HepG2 (cell line): ENCODE data around the gene MBOAT7. TPM values are rescaled to one million over a fixed set of nuclear protein-coding genes. Genes with fewer than 3 reads are reported as not detected.

Experiments used
- MEF2D ChIP-seq: sonication (generic); formaldehyde crosslinking; IDR thresholded peaks from 2 replicates; pipeline ENCODE4 v1.5.1; 2020; ENCODE audit warnings: mild to moderate bottlenecking, missing genetic modification reagents
- NFIB ChIP-seq: sonication (generic); formaldehyde crosslinking; IDR thresholded peaks from 2 replicates; pipeline ENCODE4 v1.9.0; 2021; ENCODE audit warnings: missing genetic modification reagents, mild to moderate bottlenecking, borderline replicate concordance
- ZBTB40 ChIP-seq, 2 experiments: fragments of 450-650 bp in 1 of 2; sonication (generic) in 1 of 2; formaldehyde crosslinking in 1 of 2; IDR thresholded peaks; 2 replicates each; pipeline versions ENCODE4 v1.6.1 to v1.8.0; 2016 to 2022; ENCODE audit warnings: antibody characterized with exemption in 1 of 2, mild to moderate bottlenecking in 1 of 2, missing genetic modification reagents in 1 of 2
- ZNF207 ChIP-seq: fragments of 450-650 bp; IDR thresholded peaks from 2 replicates; pipeline ENCODE4 v1.6.1; 2016; ENCODE audit warnings: antibody characterized with exemption, borderline replicate concordance
- ZNF513 ChIP-seq: sonication (generic); formaldehyde crosslinking; conservative IDR thresholded peaks from 2 replicates; pipeline ENCODE4 v1.5.0; 2020; ENCODE audit warnings: missing genetic modification reagents
- ZNF549 ChIP-seq: sonication (generic); formaldehyde crosslinking; IDR thresholded peaks from 2 replicates; pipeline ENCODE4 v1.5.0; 2020; ENCODE audit warnings: missing genetic modification reagents
- ZNF766 ChIP-seq: sonication (generic); formaldehyde crosslinking; IDR thresholded peaks from 2 replicates; pipeline ENCODE4 v1.5.0; 2020; ENCODE audit warnings: missing genetic modification reagents, borderline replicate concordance
- polyA plus RNA-seq, 8 experiments: library from polyadenylated mRNA; depleted of rRNA in 3 of 8; stranded (reverse) in 7 of 8; unstranded in 1 of 8; fragments of >200 nt; fragmentation: Illumina TruSeq in 4 of 8; extraction: Trizol in 4 of 8; gene quantifications; 2 replicates each; pipeline versions ENCODE4 v1.2.1 to v1.2.3, GENCODE V29; 2011 to 2016; ENCODE audit warnings: low read depth in 4 of 8, missing spikeins in 1 of 8, mixed read lengths in 1 of 8; ENCODE audit not compliant: insufficient read depth in 1 of 8
- total RNA-seq, 5 experiments: library from RNA; depleted of rRNA; stranded (reverse); fragments of >200 nt; fragmentation: Illumina TruSeq; extraction: Trizol; gene quantifications; 2 replicates each; pipeline ENCODE4 v1.2.3, GENCODE V29; 2016; ENCODE audit warnings: low read depth in 1 of 5
- TF ChIP-seq, protein P1 (sequence below): sonication (generic); formaldehyde crosslinking; IDR thresholded peaks from 2 replicates; pipeline ENCODE4 v1.5.1; 2020; ENCODE audit warnings: mild to moderate bottlenecking, moderate library complexity, missing genetic modification reagents
- TF ChIP-seq, protein P2 (sequence below): sonication (generic); formaldehyde crosslinking; IDR thresholded peaks from 2 replicates; pipeline ENCODE4 v1.5.1; 2020; ENCODE audit warnings: missing genetic modification reagents, mild to moderate bottlenecking, borderline replicate concordance

MBOAT7 gene
- total and polyA plus RNA-seq, 2 of the 13 experiments (the other 11 are each of a cell fraction or from before 2014, with no cell fraction given), result 22.2 to 25.5 TPM

DNA sequence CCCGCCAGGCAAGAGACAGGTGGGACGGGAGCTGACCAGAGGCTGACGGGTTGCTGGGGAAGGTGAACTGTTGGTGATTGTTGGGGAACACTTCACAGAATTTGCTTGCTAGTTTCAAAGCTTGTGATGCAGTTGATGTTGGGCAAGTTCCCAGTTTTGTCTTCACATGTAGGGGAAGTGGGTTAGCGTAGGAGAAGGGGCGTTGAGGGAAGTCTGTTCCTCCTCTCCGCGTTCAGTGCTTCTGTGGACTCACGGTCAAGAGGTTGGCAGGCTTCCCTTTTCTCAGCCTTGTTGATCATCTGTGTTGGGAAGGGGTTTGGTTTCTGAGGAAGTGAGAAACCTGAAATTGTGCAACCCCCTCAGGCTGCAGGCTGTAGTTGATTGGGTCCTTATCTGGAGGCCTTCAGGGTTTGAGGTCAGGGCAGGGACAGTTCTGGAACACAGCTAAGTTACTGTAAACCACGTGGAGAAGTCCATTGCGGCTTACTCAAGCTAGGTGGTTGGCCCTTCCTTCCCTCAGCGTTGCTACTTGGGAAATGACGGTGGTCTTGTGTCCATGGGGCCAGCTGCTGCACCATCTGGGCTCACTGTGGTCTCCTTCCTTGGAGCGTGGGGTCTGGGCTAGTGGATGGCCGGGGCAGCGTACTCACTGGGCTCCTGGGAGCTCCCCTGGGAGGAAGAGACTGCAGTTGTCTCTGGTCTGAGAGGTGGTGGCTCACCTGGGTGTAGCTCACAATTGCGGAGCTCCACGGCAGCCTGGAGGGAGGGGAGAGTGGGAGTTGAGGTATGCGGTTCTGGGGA, 18.8 kb upstream of the MBOAT7 start (continued):
- TF ChIP-seq ZBTB40 (IDR thresholded peaks at IDR 0.05) (no peak), ZBTB40 (CRISPR knock-in tag; IDR thresholded peaks at IDR 0.05) (peak; percentile 52; the same call in 1 of the 2 replicates), ZNF207 (no peak), NFIB (CRISPR knock-in tag) (no peak), ZNF549 (CRISPR knock-in tag) (no peak), MEF2D (no peak), ZNF766 (CRISPR knock-in tag) (no peak), ZNF513 (no peak)
- TF ChIP-seq, protein P1, sequence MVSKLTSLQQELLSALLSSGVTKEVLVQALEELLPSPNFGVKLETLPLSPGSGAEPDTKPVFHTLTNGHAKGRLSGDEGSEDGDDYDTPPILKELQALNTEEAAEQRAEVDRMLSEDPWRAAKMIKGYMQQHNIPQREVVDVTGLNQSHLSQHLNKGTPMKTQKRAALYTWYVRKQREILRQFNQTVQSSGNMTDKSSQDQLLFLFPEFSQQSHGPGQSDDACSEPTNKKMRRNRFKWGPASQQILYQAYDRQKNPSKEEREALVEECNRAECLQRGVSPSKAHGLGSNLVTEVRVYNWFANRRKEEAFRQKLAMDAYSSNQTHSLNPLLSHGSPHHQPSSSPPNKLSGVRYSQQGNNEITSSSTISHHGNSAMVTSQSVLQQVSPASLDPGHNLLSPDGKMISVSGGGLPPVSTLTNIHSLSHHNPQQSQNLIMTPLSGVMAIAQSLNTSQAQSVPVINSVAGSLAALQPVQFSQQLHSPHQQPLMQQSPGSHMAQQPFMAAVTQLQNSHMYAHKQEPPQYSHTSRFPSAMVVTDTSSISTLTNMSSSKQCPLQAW (CRISPR knock-in tag), result 0 out of 2 replicates have a peak, but pooled peaks have one; percentile 17
- TF ChIP-seq, protein P2, sequence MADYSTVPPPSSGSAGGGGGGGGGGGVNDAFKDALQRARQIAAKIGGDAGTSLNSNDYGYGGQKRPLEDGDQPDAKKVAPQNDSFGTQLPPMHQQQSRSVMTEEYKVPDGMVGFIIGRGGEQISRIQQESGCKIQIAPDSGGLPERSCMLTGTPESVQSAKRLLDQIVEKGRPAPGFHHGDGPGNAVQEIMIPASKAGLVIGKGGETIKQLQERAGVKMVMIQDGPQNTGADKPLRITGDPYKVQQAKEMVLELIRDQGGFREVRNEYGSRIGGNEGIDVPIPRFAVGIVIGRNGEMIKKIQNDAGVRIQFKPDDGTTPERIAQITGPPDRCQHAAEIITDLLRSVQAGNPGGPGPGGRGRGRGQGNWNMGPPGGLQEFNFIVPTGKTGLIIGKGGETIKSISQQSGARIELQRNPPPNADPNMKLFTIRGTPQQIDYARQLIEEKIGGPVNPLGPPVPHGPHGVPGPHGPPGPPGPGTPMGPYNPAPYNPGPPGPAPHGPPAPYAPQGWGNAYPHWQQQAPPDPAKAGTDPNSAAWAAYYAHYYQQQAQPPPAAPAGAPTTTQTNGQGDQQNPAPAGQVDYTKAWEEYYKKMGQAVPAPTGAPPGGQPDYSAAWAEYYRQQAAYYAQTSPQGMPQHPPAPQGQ (CRISPR knock-in tag), result peak; percentile 24; the same call in 1 of the 2 replicates
